ENCODE measurements around the gene IRGQ. TPM values are rescaled to one million over a fixed set of nuclear protein-coding genes. Genes with fewer than 3 reads are reported as not detected.
"Not testable (repeated sequence)": the region's sequence is repeated elsewhere in the genome, so short reads cannot be mapped to it uniquely, and the experiment has no call there.

Gene IRGQ
- total RNA-seq, 1 donor from 2014 or later = 17.1 TPM

- not testable (repeated sequence) for ATAC-seq; DNase-seq (ENCODE audit: low spot score)
Observed at GRCh38 chr19:43547926-43548325, 48.0 kb downstream of the IRGQ start.

DNA sequence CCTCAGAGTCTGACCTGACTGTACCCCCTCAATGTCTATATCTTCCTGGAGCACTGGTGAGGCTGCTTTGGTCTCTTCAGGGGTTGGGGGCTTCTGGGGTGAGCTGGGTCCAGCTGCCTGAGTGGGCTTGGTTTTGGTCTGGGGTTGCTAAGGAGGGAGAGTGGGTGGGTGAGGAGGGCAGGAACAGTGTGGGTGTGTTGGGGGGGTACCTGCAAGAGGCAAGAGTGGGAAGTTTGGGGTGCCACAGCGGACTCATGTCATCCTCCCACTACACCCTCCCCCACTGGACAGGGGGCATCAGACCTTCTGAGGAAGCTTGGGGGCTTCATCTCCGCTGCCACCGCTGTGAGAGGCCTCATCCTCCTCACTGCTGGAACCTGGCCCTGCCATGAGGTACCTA is 49.4 kb downstream of the IRGQ start:
- no peak for ATAC-seq
- no peak for DNase-seq (ENCODE audit: low spot score)

- no peak for DNase-seq (ENCODE audit: low spot score)
- ATAC-seq = no peak
Observed at GRCh38 chr19:43545981-43546380, 50.0 kb downstream of the IRGQ start.

- ATAC-seq (no peak), DNase-seq (ENCODE audit: low spot score) (no peak)
Observed at GRCh38 chr19:43545276-43545675, 50.7 kb downstream of the IRGQ start.

GRCh38 chr19:43544077-43544476 is 51.9 kb downstream of the IRGQ start:
- no peak for ATAC-seq

GRCh38 chr19:43541920-43542650 is 53.8 kb downstream of the IRGQ start:
- ATAC-seq = peak; percentile 83
- DNase-seq (ENCODE audit: low spot score) = no peak

More at GRCh38 chr19:43544077-43544476, 51.9 kb downstream of the IRGQ start:
- DNase-seq (ENCODE audit: low spot score) = no peak

DNA sequence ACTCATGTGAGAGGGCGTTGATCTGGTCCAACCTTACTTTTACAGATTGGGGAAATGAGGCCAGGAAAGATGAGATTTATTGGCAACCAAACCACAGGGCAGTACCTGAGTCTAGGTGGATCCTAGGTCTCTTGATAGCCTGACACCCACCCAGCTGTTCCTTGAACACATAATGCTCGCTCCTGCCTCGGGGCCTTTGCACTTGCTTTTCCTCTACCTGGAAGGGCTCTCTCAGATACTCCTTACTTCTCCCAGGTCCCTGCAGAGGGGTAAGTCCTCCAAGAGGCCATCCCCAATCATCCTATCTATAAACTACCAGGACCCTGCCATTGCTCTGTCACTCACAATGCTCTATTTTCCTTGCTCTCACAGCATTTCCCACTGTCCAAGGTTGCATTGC is 55.6 kb downstream of the IRGQ start:
- ATAC-seq (no peak), DNase-seq (ENCODE audit: low spot score) (no peak)

DNA sequence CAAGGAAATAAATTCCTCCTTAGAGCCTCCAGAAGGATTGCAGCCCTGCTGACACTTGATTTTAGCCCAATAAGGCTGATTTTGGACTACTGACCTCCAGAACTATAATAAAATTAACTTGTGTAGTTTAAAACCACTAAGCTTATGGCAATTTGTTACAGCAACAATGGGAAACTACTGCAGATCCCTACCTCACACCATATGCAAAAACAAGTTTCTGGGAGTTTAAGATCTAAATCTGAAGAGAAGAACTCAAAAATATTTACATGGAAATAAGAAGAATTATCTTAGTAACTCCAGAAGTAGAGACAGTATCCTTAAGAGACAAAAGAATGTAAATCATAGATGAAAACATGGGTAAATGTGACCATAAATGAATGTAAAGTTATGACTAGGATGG is 57.0 kb downstream of the IRGQ start:
- no peak for ATAC-seq
- DNase-seq (ENCODE audit: low spot score) = no peak

- no peak for ATAC-seq
- DNase-seq (ENCODE audit: low spot score) = peak; percentile 61
Observed at GRCh38 chr19:43534816-43535761, 60.8 kb downstream of the IRGQ start.

Other genes with a start within 250 kb of the IRGQ start
- gene CD177, start 242.4 kb downstream of the IRGQ start, total RNA-seq = 0.38 TPM
- not detected for gene TEX101, start 181.2 kb downstream of the IRGQ start, total RNA-seq
- gene LYPD3, start 130.5 kb downstream of the IRGQ start, total RNA-seq = 0.53 TPM
- 17.7 TPM for gene PHLDB3, start 91.4 kb downstream of the IRGQ start, total RNA-seq
- gene ETHE1, start 68.9 kb downstream of the IRGQ start, total RNA-seq = 43.5 TPM
- 1.5 TPM for gene ZNF575, start 62.9 kb downstream of the IRGQ start, total RNA-seq
- 8.8 TPM for gene XRCC1, start 20.6 kb downstream of the IRGQ start, total RNA-seq
- 0.88 TPM for gene PINLYP, start 20.3 kb downstream of the IRGQ start, total RNA-seq
- 7.7 TPM for gene ZNF576, start 461 bp upstream of the IRGQ start, total RNA-seq
- 0.35 TPM for gene SRRM5, start 16.0 kb upstream of the IRGQ start, total RNA-seq
- gene ZNF428, start 23.5 kb upstream of the IRGQ start, total RNA-seq = 15.7 TPM
- gene CADM4, start 43.7 kb upstream of the IRGQ start, total RNA-seq = 5.1 TPM
- gene PLAUR, start 74.0 kb upstream of the IRGQ start, total RNA-seq = 3.4 TPM
- not detected for gene IRGC, start 119.9 kb upstream of the IRGQ start, total RNA-seq
- 13.2 TPM for gene SMG9, start 158.8 kb upstream of the IRGQ start, total RNA-seq
- 0.43 TPM for gene KCNN4, start 184.8 kb upstream of the IRGQ start, total RNA-seq
- not detected for gene LYPD5, start 206.3 kb upstream of the IRGQ start, total RNA-seq
- gene ZNF283, start 231.2 kb upstream of the IRGQ start, total RNA-seq = 2.6 TPM

Data from left lobe of liver (tissue), 2 donors.